ENCODE measurements around the gene LRRFIP1. TPM values are rescaled to one million over a fixed set of nuclear protein-coding genes. Genes with fewer than 3 reads are reported as not detected.

Gene LRRFIP1
- total and polyA plus RNA-seq, 4 experiments from 2014 or later, result 88.0 to 198 (median 117) TPM

DNA sequence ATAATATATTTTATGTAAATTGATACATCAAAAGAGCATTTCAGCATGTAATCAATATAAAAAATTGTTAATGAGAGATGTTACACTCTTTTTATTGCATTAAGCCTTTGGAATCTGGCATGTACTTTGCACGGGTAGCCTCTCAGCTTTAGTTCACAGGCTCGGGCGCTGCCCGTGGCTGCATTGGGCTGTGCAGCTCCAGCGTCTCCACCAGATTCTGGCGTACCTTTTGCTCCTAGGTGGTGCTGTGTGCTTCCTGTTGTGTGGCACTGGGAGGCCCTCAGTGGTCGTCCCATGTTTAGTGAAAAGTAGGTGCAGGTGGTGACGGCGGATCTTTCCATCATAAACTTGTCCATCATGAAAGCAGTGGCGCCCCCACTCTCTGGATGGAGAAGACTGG lies 24.4 kb downstream of the LRRFIP1 start:
- H3K9me3 Mint-ChIP-seq, result peaks cover 0 to 8% (median 2%) of the 10 kb centered on the region in 8 donors
- DNase-seq, result no peak
- CTCF ChIA-PET (ENCODE audit: partially characterized antibody), result interaction anchor here (1.8 kb wide), 1 partner anchor 80 kb away, joined by 5 read pairs; no protein-coding TSS in a partner anchor
- Histone ChIP-seq H3K4me1 (ENCODE audit: insufficient read depth, low read length) (no peaks in the 10 kb centered on the region), H3K27ac (ENCODE audit: low read depth, low read length) (no peak overlapping the region), H3K4me3 (ENCODE audit: low read length in 2 of 2) (no peak overlapping the region), H3K36me3 (ENCODE audit: insufficient read depth, low read length) (no peaks in the 10 kb centered on the region), H3K27me3 (ENCODE audit: insufficient read depth, low read length) (no peaks in the 10 kb centered on the region), H3K9me3 (ENCODE audit: control insufficient read depth in 1 of 2, low read length in 2 of 2) (no peaks in the 10 kb centered on the region)
- peaks cover 8 to 28% of the 10 kb centered on the region in 2 donors for H3K27me3 Mint-ChIP-seq
- intact Hi-C loops (cut with micrococcal nuclease), result no loop called here
- H3K4me3 Mint-ChIP-seq, result no peak overlapping the region
- H3K36me3 Mint-ChIP-seq, result peaks cover 2 to 4% of the 10 kb centered on the region in 2 donors
- POLR2A ChIA-PET (ENCODE audit: partially characterized antibody), result no interaction called here
- peaks cover 5 to 17% (median 7%) of the 10 kb centered on the region in 4 donors for H3K4me1 Mint-ChIP-seq
- H3K27ac Mint-ChIP-seq, result no peak overlapping the region

DNA sequence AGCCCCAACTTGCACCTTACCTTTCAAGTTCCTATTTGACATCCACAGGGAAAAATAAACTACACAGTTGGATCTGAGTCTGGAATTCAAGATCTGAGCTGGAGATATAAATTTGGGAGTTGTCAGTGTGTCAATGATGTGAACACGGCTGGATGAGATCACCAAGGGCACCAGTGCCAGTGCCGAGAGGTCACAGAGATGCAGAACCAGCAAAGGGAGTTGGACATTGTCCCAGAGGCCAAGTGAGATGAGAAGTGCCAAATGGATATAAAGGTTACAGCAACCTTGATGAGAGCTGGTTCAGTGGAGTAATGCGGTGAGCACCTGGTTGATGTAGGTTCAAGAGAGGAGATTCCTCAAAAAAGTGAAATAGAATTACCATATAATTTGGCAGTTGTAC lies 24.8 kb downstream of the LRRFIP1 start:
- H3K9me3 Mint-ChIP-seq, result peaks cover 0 to 12% (median 2%) of the 10 kb centered on the region in 8 donors
- no peak overlapping the region for H3K27ac Mint-ChIP-seq
- CTCF ChIA-PET (ENCODE audit: partially characterized antibody), result interaction anchor here (1.8 kb wide), 1 partner anchor 80 kb away, joined by 5 read pairs; no protein-coding TSS in a partner anchor
- H3K27me3 ChIP-seq (ENCODE audit: insufficient read depth, low read length), result no peaks in the 10 kb centered on the region
- no peaks in the 10 kb centered on the region for H3K9me3 ChIP-seq (ENCODE audit: control insufficient read depth in 1 of 2, low read length in 2 of 2)
- no peaks in the 10 kb centered on the region for H3K36me3 ChIP-seq (ENCODE audit: insufficient read depth, low read length)
- H3K4me3 ChIP-seq (ENCODE audit: low read length in 2 of 2), result no peak overlapping the region
- H3K4me1 Mint-ChIP-seq, result peaks cover 5 to 17% (median 7%) of the 10 kb centered on the region in 4 donors
- intact Hi-C loops (cut with micrococcal nuclease), result no loop called here
- DNase-seq, result no peak
- H3K36me3 Mint-ChIP-seq, result peaks cover 2 to 4% of the 10 kb centered on the region in 2 donors
- no peak overlapping the region for H3K27ac ChIP-seq (ENCODE audit: low read depth, low read length)
- POLR2A ChIA-PET (ENCODE audit: partially characterized antibody), result no interaction called here
- no peaks in the 10 kb centered on the region for H3K4me1 ChIP-seq (ENCODE audit: insufficient read depth, low read length)
- no peak overlapping the region for H3K4me3 Mint-ChIP-seq
- H3K27me3 Mint-ChIP-seq, result peaks cover 7 to 29% of the 10 kb centered on the region in 2 donors

DNA sequence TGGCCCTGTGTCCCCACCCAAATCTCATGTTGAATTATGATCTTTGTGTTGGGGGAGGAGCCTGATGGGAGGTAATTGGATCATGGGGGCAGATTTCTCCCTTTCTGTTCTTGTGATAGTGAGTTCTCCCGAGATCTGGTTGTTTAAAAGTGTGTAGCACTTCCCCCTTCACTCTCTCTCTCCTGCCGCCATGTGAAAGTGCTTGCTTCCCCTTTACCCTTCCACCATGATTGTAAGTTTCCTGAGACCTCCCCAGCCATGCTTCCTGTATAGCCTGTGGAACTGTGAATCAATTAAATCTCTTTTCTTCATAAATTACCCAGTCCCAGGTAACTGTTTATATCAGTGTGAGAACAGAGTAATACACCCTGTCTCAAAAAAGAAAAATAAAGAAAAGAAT lies 25.5 kb downstream of the LRRFIP1 start:
- ChIA-PET CTCF (ENCODE audit: partially characterized antibody) (interaction anchor here (1.8 kb wide), 1 partner anchor 81 kb away, joined by 5 read pairs; no protein-coding TSS in a partner anchor), POLR2A (ENCODE audit: partially characterized antibody) (no interaction called here)
- no peak overlapping the region for H3K27ac ChIP-seq (ENCODE audit: low read depth, low read length)
- H3K4me3 ChIP-seq (ENCODE audit: low read length in 2 of 2), result no peak overlapping the region
- no peaks in the 10 kb centered on the region for H3K36me3 ChIP-seq (ENCODE audit: insufficient read depth, low read length)
- Mint-ChIP-seq H3K4me3 (no peak overlapping the region), H3K36me3 (peaks cover 2 to 4% of the 10 kb centered on the region in 2 donors), H3K9me3 (peaks cover 0 to 15% (median 2%) of the 10 kb centered on the region in 8 donors), H3K27ac (no peak overlapping the region), H3K27me3 (peaks cover 7 to 31% of the 10 kb centered on the region in 2 donors), H3K4me1 (peaks cover 5 to 17% (median 7%) of the 10 kb centered on the region in 4 donors)
- no peaks in the 10 kb centered on the region for H3K9me3 ChIP-seq (ENCODE audit: control insufficient read depth in 1 of 2, low read length in 2 of 2)
- H3K4me1 ChIP-seq (ENCODE audit: insufficient read depth, low read length), result no peaks in the 10 kb centered on the region
- intact Hi-C loops (cut with micrococcal nuclease), result no loop called here
- no peaks in the 10 kb centered on the region for H3K27me3 ChIP-seq (ENCODE audit: insufficient read depth, low read length)
- no peak for DNase-seq

DNA sequence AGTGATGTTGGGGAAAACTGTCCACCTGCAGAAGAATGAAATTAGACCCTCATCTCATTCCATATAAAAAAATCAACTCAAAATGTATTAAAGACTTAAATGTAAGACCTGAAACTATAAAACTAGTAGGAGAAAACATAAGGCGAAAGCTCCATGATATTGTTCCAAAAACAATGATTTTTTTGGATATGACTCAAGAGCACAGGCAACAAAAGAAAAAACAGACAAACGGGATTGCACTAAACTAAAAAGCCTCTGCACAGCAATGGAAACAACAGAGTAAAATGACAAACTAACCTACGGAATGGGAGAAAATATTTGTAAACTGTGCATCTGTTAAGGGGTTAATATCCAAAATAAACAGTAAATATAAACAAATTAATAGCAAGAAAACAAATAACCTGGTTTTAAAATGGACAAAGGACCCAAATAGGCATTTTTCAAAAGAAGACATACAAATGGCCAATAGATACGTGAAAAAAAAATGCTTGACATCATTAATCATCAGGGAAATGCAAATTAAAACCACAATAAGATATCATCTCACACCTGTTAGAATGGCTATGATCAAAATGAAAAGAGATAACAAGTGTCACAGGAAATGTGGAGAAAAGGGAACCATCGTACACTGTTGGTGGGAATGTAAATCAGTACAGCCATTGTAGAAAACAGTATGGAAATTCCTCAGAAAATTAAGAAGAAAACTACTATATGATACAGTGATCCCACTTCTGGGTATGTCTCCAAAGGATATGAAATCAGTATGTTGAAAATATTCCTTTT lies 26.6 kb downstream of the LRRFIP1 start:
- Histone ChIP-seq H3K9me3 (ENCODE audit: control insufficient read depth in 1 of 2, low read length in 2 of 2) (no peaks in the 10 kb centered on the region), H3K27me3 (ENCODE audit: insufficient read depth, low read length) (no peaks in the 10 kb centered on the region), H3K27ac (ENCODE audit: low read depth, low read length) (no peak overlapping the region), H3K4me3 (ENCODE audit: low read length in 2 of 2) (no peak overlapping the region), H3K4me1 (ENCODE audit: insufficient read depth, low read length) (no peaks in the 10 kb centered on the region), H3K36me3 (ENCODE audit: insufficient read depth, low read length) (no peaks in the 10 kb centered on the region)
- peaks cover 2 to 4% of the 10 kb centered on the region in 2 donors for H3K36me3 Mint-ChIP-seq
- no peak for DNase-seq
- intact Hi-C loops (cut with micrococcal nuclease), result no loop called here
- ChIA-PET CTCF (ENCODE audit: partially characterized antibody) (no interaction called here), POLR2A (ENCODE audit: partially characterized antibody) (no interaction called here)
- H3K4me1 Mint-ChIP-seq, result peaks cover 5 to 17% (median 7%) of the 10 kb centered on the region in 4 donors
- H3K27me3 Mint-ChIP-seq, result peaks cover 7 to 31% of the 10 kb centered on the region in 2 donors
- no peak overlapping the region for H3K4me3 Mint-ChIP-seq
- H3K27ac Mint-ChIP-seq, result peak overlapping the region in 1 of 7 donors; percentile 20
- peaks cover 0 to 15% (median 2%) of the 10 kb centered on the region in 8 donors for H3K9me3 Mint-ChIP-seq

DNA sequence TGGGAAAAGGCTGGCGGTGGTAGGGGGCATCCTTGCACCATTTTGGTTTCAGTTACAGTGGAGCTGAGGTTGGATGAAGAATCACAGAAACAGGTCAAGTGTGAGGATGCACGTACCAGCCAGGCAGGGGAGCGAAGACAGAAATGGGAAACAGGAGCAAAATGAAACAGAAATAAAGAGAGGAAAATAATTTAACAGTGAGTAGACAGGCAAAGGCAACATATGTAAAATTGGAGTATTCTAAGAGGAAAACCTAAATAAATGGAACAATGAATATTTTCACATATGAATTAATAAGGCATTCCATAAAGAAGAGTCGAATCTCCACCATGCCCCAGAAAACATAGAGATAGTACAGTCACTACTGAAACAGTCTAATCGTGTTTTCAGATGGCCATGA lies 29.7 kb downstream of the LRRFIP1 start:
- H3K27me3 Mint-ChIP-seq, result peaks cover 4 to 13% of the 10 kb centered on the region in 2 donors
- Histone ChIP-seq H3K4me1 (ENCODE audit: insufficient read depth, low read length) (no peaks in the 10 kb centered on the region), H3K4me3 (ENCODE audit: low read length in 2 of 2) (no peak overlapping the region), H3K36me3 (ENCODE audit: insufficient read depth, low read length) (no peaks in the 10 kb centered on the region), H3K27me3 (ENCODE audit: insufficient read depth, low read length) (no peaks in the 10 kb centered on the region), H3K9me3 (ENCODE audit: control insufficient read depth in 1 of 2, low read length in 2 of 2) (no peaks in the 10 kb centered on the region), H3K27ac (ENCODE audit: low read depth, low read length) (no peak overlapping the region)
- H3K36me3 Mint-ChIP-seq, result no peaks in the 10 kb centered on the region
- POLR2A ChIA-PET (ENCODE audit: partially characterized antibody), result no interaction called here
- H3K9me3 Mint-ChIP-seq, result peaks cover 0 to 8% (median under 1%) of the 10 kb centered on the region in 8 donors
- H3K4me3 Mint-ChIP-seq, result no peak overlapping the region
- CTCF ChIA-PET (ENCODE audit: partially characterized antibody), result interaction anchor here (1.6 kb wide), 1 partner anchor 89 kb away, joined by 4 read pairs; no protein-coding TSS in a partner anchor
- intact Hi-C loops (cut with micrococcal nuclease), result no loop called here
- no peak overlapping the region for H3K27ac Mint-ChIP-seq
- DNase-seq, result no peak
- peaks cover 5 to 17% (median 7%) of the 10 kb centered on the region in 4 donors for H3K4me1 Mint-ChIP-seq

DNA sequence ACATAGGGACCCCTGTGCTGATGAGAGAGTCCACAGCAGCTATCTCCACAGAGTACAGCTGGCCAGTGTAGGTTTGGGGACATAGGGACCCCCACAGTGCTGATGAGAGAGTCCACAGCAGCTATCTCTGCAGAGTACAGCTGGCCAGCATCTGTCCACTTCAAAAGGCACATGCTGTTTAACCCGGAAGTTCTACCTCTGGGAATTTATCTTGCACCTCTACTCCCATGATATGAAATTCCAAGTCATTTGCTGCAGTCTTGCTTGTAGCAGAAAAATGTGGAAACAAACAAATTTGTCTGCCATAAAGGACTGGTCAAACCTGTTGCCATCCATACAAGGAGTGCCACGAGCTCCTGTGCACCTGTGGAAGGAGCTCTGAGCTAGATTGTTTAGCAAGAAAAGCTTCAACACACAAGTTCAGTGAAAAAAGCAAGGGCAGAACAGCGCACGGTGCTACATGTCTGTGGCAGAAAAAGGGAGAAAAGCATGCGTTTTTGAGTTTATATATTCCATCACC lies 33.1 kb downstream of the LRRFIP1 start:
- no peaks in the 10 kb centered on the region for H3K4me1 ChIP-seq (ENCODE audit: insufficient read depth, low read length)
- H3K27me3 ChIP-seq (ENCODE audit: insufficient read depth, low read length), result no peaks in the 10 kb centered on the region
- no peaks in the 10 kb centered on the region for H3K36me3 ChIP-seq (ENCODE audit: insufficient read depth, low read length)
- H3K27me3 Mint-ChIP-seq, result peaks cover 1 to 7% of the 10 kb centered on the region in 2 donors
- H3K9me3 ChIP-seq (ENCODE audit: control insufficient read depth in 1 of 2, low read length in 2 of 2), result no peaks in the 10 kb centered on the region
- no peak overlapping the region for H3K4me3 Mint-ChIP-seq
- intact Hi-C loops (cut with micrococcal nuclease), result no loop called here
- H3K4me1 Mint-ChIP-seq, result peaks cover 6 to 14% (median 8%) of the 10 kb centered on the region in 4 donors
- peaks cover 0 to 8% (median 0%) of the 10 kb centered on the region in 8 donors for H3K9me3 Mint-ChIP-seq
- H3K27ac ChIP-seq (ENCODE audit: low read depth, low read length), result no peak overlapping the region
- H3K36me3 Mint-ChIP-seq, result no peaks in the 10 kb centered on the region
- CTCF ChIA-PET (ENCODE audit: partially characterized antibody), result interaction anchor here (2.7 kb wide), 1 partner anchor 85 kb away, joined by 12 read pairs; no protein-coding TSS in a partner anchor
- H3K27ac Mint-ChIP-seq, result peak overlapping the region in 1 of 7 donors; percentile 50
- POLR2A ChIA-PET (ENCODE audit: partially characterized antibody), result no interaction called here
- no peak overlapping the region for H3K4me3 ChIP-seq (ENCODE audit: low read length in 2 of 2)
- DNase-seq, result no peak

DNA sequence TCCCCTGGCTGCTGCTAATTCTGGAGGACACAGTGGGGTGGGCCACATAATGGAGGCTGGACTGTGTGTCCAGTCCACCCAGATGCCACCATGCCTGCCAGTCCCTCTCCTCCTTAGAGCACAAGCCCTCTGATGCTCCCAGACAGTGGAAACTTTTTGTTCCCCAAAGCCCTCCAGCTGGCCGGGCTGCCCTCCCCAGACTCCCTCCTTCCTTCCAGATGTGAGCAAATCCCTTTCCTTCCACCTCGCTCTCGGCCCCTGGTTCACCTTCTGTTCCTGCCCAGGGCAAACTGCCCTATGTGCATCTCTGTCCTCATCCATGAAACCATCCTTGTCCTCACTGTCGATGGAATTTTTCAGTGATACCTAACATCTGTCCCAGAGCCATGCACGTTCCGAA lies 33.9 kb downstream of the LRRFIP1 start:
- H3K4me3 Mint-ChIP-seq, result no peak overlapping the region
- H3K27ac Mint-ChIP-seq, result peak overlapping the region in 1 of 7 donors; percentile 69
- Histone ChIP-seq H3K9me3 (ENCODE audit: control insufficient read depth in 1 of 2, low read length in 2 of 2) (no peaks in the 10 kb centered on the region), H3K4me1 (ENCODE audit: insufficient read depth, low read length) (no peaks in the 10 kb centered on the region), H3K27ac (ENCODE audit: low read depth, low read length) (no peak overlapping the region), H3K27me3 (ENCODE audit: insufficient read depth, low read length) (no peaks in the 10 kb centered on the region), H3K4me3 (ENCODE audit: low read length in 2 of 2) (no peak overlapping the region), H3K36me3 (ENCODE audit: insufficient read depth, low read length) (no peaks in the 10 kb centered on the region)
- intact Hi-C loops (cut with micrococcal nuclease), result no loop called here
- CTCF ChIA-PET (ENCODE audit: partially characterized antibody), result interaction anchor here (2.7 kb wide), 1 partner anchor 84 kb away, joined by 12 read pairs; no protein-coding TSS in a partner anchor
- H3K36me3 Mint-ChIP-seq, result no peaks in the 10 kb centered on the region
- peaks cover 5 to 14% (median 6%) of the 10 kb centered on the region in 4 donors for H3K4me1 Mint-ChIP-seq
- no peak for DNase-seq
- peaks cover 0 to 8% (median 0%) of the 10 kb centered on the region in 8 donors for H3K9me3 Mint-ChIP-seq
- peaks cover 1 to 7% of the 10 kb centered on the region in 2 donors for H3K27me3 Mint-ChIP-seq
- POLR2A ChIA-PET (ENCODE audit: partially characterized antibody), result no interaction called here

Measured in CD4-positive, alpha-beta memory T cell (primary cell).